ENCODE data around the gene B3GALT4.

The B3GALT4 gene

DNA sequence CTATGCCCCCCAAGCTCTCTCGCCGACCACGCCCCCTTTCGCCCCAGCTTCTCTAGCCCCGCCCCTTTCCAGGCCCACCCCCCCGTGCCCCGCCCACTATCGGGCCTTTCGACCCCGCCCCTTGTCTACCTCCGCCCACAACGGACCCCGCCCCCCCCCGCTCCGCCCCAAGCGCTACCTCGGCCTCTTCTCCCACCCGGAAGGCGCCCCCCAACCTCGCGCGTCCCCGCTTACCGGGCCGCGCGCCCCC, 40.4 kb downstream of the B3GALT4 start:
- DNase-seq (ENCODE audit: insufficient read length, low spot score) = peak; percentile 55
- no peak for TF ChIP-seq CTCF (IDR thresholded peaks at IDR 0.05; ENCODE audit: insufficient read depth, missing control alignments)
- FAIRE-seq = no peak

DNA sequence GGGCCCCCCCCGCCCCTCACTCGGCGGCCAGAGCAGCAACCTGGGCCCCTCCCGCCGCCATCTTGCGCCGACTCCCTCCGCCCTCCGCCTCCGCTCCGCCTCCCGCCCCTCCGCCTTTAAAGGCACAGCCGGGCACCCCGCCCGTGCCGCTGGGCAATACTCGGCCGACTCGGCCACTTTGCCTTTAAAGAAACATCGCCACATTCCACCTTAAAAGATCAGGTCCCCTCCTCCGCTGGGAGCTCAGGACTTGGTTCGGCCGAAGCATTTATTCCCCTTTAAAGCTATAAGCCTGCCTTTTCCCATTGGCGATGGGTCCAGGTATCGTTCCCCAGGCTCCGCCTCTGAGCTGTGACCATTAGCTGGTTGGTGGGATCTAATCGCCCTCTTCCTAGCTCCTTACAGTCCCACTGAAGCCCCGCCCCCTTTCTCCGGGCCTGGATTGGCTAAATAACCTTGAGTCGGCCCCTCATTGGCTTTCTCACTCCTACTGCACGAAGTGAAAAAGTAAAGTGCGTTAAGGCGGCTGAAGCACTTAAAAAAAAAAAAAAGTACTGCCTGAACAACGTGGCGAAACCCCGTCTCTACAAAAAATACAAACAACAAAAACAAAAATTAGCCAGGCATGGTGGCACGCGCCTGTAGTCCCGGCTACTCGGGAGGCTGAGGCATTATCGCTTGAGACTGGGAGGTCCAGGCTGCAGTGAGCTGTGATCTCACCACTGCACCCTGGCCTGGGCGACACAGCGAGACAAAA, 40.9 kb downstream of the B3GALT4 start, which contains the start of gene ZBTB22:
TSS of gene ZBTB22 (minus strand) at position 76 of the 757 bp plus-strand sequence. CDS start 828 bp downstream, outside the sequence.
- FAIRE-seq (no peak), DNase-seq (ENCODE audit: insufficient read length, low spot score) (peak; percentile 87)
- no peak for TF ChIP-seq CTCF (IDR thresholded peaks at IDR 0.05; ENCODE audit: insufficient read depth, missing control alignments)

GRCh38 chr6:33318426-33319073, 41.6 kb downstream of the B3GALT4 start:
- no peak for FAIRE-seq
- DNase-seq (ENCODE audit: insufficient read length, low spot score) = no peak
- TF ChIP-seq CTCF (IDR thresholded peaks at IDR 0.05; ENCODE audit: insufficient read depth, missing control alignments) = no peak

- TF ChIP-seq CTCF (IDR thresholded peaks at IDR 0.05; ENCODE audit: insufficient read depth, missing control alignments) = no peak
- FAIRE-seq = no peak
- DNase-seq (ENCODE audit: insufficient read length, low spot score) = no peak
These were observed 43.0 kb downstream of the B3GALT4 start for GRCh38 chr6:33319939-33320314.

DNA sequence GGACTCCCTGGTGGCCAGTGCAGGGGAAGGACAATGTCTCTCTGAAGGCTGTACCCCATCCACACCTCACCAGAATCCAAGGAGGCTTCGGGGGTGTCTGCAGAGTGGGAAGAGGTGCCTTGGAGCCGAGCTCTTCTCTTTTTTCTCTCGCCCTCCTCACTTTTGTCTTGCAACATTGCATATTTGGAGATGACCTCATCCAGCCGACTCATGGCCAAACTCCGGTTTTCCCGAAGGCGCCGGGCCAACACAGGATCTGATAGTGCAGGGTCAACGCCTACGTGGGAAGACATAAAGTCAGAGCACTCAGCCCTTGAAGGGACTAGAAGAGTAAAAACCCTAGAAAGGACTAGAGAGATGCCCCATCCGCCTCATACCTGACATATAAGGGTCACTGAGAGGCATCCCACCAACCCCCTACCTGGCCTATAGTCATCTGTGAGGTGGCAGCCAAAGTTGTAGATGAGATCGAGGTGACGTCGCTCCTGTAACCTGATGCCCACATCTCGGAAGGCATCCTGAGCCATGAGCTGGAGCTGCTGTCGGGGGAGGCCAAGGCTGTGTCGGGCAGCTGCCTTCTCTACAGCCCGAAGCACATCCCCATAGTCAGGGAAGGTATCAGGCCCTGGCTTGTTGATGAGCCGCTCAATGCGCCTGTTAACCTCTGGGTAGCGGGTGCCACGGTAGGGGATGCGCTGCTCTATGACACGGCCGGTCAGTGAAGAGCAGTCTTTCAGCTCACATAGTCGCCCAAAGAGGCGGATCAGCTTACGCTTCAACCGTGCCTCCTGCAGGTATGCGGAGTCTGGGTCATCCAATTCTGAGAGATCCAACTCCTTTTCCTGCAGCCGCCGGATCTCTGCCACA, 43.6 kb downstream of the B3GALT4 start:
- no peak for DNase-seq (ENCODE audit: insufficient read length, low spot score)
- no peak for FAIRE-seq
- TF ChIP-seq CTCF (IDR thresholded peaks at IDR 0.05; ENCODE audit: insufficient read depth, missing control alignments) = no peak

- no peak for TF ChIP-seq CTCF (IDR thresholded peaks at IDR 0.05; ENCODE audit: insufficient read depth, missing control alignments)
- no peak for DNase-seq (ENCODE audit: insufficient read length, low spot score)
- FAIRE-seq = no peak
These were observed 44.3 kb downstream of the B3GALT4 start for GRCh38 chr6:33321227-33321626.

All from D721Med (cell line).